GM23338 (cell line): Measurements from ENCODE around the gene AJM1.

Experiments used
- CREB1 ChIP-seq: fragments of 250-450 bp; sonication (Bioruptor Pico); IDR thresholded peaks from 2 replicates; pipeline ENCODE4 v1.5.0; 2020; ENCODE audit warnings: low read depth, mild to moderate bottlenecking, moderate library complexity
- CTCF ChIP-seq, 2 experiments: fragments of 200-600 bp in 1 of 2; sonication (generic) in 1 of 2; conservative IDR thresholded peaks; 2 replicates each; pipeline versions ENCODE4 v1.5.1 to v1.6.1; 2016 to 2017; ENCODE audit warnings: antibody characterized with exemption in 2 of 2, low read depth in 2 of 2, mild to moderate bottlenecking in 2 of 2, moderate library complexity in 1 of 2
- EZH2phosphoT487 ChIP-seq: fragments of 200-600 bp; sonication (generic); IDR thresholded peaks from one replicate; pipeline ENCODE4 v1.8.1; 2018; ENCODE audit warnings: antibody characterized with exemption; ENCODE audit not compliant: unreplicated experiment
- POLR2AphosphoS5 ChIP-seq: IDR thresholded peaks from 2 replicates; pipeline ENCODE4 v1.6.1; 2016; ENCODE audit warnings: antibody characterized with exemption, low read depth
- TF ChIP-seq, protein P1 (sequence below): IDR thresholded peaks from one replicate; pipeline ENCODE4 v1.6.1; 2018; ENCODE audit warnings: antibody characterized with exemption; ENCODE audit not compliant: unreplicated experiment

- TF ChIP-seq POLR2AphosphoS5: no peak; the same call in 1 of the 2 replicates
- TF ChIP-seq CTCF (conservative IDR thresholded peaks at IDR 0.05; ENCODE audit: low read depth in 2 of 2): no peak
- TF ChIP-seq, protein P1, sequence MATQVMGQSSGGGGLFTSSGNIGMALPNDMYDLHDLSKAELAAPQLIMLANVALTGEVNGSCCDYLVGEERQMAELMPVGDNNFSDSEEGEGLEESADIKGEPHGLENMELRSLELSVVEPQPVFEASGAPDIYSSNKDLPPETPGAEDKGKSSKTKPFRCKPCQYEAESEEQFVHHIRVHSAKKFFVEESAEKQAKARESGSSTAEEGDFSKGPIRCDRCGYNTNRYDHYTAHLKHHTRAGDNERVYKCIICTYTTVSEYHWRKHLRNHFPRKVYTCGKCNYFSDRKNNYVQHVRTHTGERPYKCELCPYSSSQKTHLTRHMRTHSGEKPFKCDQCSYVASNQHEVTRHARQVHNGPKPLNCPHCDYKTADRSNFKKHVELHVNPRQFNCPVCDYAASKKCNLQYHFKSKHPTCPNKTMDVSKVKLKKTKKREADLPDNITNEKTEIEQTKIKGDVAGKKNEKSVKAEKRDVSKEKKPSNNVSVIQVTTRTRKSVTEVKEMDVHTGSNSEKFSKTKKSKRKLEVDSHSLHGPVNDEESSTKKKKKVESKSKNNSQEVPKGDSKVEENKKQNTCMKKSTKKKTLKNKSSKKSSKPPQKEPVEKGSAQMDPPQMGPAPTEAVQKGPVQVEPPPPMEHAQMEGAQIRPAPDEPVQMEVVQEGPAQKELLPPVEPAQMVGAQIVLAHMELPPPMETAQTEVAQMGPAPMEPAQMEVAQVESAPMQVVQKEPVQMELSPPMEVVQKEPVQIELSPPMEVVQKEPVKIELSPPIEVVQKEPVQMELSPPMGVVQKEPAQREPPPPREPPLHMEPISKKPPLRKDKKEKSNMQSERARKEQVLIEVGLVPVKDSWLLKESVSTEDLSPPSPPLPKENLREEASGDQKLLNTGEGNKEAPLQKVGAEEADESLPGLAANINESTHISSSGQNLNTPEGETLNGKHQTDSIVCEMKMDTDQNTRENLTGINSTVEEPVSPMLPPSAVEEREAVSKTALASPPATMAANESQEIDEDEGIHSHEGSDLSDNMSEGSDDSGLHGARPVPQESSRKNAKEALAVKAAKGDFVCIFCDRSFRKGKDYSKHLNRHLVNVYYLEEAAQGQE: no peak
- TF ChIP-seq CREB1 (CRISPR knock-in tag): no peak
- no peak for TF ChIP-seq EZH2phosphoT487
These were observed 4.3 kb downstream of the AJM1 start for GRCh38 chr9:136846376-136847087.
